Ecto neural progenitor cell (in vitro differentiated cells): ENCODE data around the gene CHD1.

Experiments used
- DNase-seq: peaks from one replicate; pipeline ENCODE4 v3.0.0-alpha.2; 2018; ENCODE audit warnings: low spot score

Gene CHD1

DNA sequence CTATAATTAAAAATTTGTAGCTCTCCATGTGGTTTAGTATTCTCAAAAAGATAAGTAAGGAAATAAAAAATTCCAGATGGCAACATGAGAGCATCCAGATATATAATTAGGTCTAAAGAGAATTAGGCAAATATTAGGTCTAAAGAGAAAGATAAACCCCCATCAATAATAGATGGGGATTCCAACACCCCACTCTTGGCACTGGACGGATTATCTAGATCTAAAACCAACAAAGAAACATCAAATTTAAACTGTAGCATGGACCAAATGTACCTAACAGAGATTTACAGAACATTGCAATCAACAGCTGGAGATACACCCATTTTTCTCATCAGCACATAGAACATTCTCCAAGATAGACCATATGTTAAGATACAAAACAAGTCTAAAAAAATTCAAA is 123.7 kb downstream of the CHD1 start:
- no peak for DNase-seq

DNA sequence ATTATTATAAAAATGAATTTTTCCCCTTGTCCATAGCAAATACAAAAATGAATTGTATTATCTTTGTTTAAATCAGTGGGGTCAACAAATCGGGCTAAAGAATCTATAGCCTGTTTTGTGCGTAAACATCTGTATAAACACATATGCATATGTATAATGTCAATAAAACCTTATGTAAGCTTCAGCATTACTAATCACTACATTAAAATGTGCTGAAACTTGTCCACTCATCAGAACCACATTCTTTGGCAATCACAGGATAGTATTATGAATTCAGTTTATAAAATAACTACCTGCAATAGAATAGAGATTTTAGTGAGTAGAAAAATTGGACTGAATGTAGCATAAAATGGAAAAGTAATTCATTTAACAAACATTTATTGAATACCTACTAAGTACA is 124.7 kb downstream of the CHD1 start:
- no peak for DNase-seq
